GM19239 (cell line): ENCODE results near the gene ATG2A.
A peak's percentile ranks its signal among the peaks of the same experiment; 100 is the strongest.
"Not testable (repeated sequence)": the region's sequence is repeated elsewhere in the genome, so short reads cannot be mapped to it uniquely, and the experiment has no call there.

ENCODE experiments used
- DNase-seq: peaks from one replicate; pipeline ENCODE4 v3.0.0; 2011; ENCODE audit warnings: low spot score; ENCODE audit not compliant: insufficient read length
- FAIRE-seq: peaks from 2 replicates; lab custom pipeline; 2011; peaks lifted over from hg19 to GRCh38; lab: Jason Lieb, UNC

ATG2A gene

GRCh38 chr11:64845776-64846129, 71.3 kb downstream of the ATG2A start:
- FAIRE-seq, DNase-seq: not testable (repeated sequence)

DNA sequence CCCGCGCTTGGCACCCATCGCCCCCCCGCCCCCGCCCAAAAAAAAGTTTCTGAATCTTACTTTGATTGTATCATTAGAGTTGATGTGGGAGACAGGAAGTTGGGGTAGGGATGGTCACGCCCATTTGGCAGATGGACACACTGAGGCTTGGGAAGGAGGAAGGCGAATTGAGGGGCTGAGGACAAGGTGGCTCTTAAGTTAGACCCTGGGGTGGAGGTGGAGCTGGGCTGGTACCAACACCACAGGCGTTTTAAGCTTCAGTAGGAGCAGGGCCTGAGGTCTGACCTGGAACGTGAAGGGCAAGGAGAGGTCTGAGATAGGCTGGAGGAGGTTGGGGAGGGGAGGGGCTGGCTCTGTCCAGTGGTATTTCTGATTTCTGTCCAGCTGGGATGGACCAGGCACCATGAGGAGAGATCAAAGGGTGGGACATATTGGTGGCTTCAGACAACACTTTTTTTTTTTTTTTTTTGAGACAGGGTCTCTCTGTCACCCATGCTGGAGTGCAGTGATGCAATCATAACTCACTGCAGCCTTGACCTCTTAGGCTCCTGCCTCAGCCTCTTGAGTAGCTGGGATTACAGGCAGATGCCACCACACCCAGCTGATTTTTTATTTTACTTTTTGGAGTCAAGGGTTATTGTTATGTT, 71.8 kb downstream of the ATG2A start:
- no peak for DNase-seq

More for the DNA sequence above, 71.8 kb downstream of the ATG2A start:
- FAIRE-seq: peak; percentile 65
